B cell (primary cell): ENCODE data around the gene TNPO2. TPM values are rescaled to one million over a fixed set of nuclear protein-coding genes. Genes with fewer than 3 reads are reported as not detected.

Experiments
- ATAC-seq: fragments of 200-7000 bp; cut with Tn5 transposase; one replicate; pipeline ENCODE4 v1.10.0; 2021; ENCODE audit warnings: low read depth, mild to moderate bottlenecking, moderate number of reproducible peaks, moderate library complexity
- CTCF ChIA-PET: fragments of 350-600 bp; sonication (Branson Sonifier 250); formaldehyde crosslinking; loops from one replicate; lab custom pipeline; 2021; ENCODE audit warnings: antibody characterized with exemption, inconsistent platforms; lab: Charles Lee
- POLR2A ChIA-PET: fragments of 350-600 bp; sonication (Branson Sonifier 250); formaldehyde crosslinking; loops from one replicate; lab custom pipeline; 2021; ENCODE audit warnings: antibody characterized with exemption; lab: Charles Lee
- DNase-seq: peaks from one replicate; pipeline ENCODE4 v3.0.0; 2013
- H2AFZ ChIP-seq: 2 replicates; pipeline ENCODE4 v1.6.1; 2012; ENCODE audit warnings: mild to moderate bottlenecking, low read depth, low read length; ENCODE audit not compliant: insufficient read depth, poor library complexity, severe bottlenecking
- H3K27ac ChIP-seq, 2 donors: 1 replicate in 1 of 2; 2 replicates in 1 of 2; pipeline ENCODE4 v1.5.1; 2012 to 2013; ENCODE audit warnings: low read length in 2 of 2, mild to moderate bottlenecking in 2 of 2, moderate library complexity in 1 of 2
- H3K27me3 ChIP-seq, 4 experiments: fragments of 200-600 bp in 1 of 4; sonication (generic) in 1 of 4; replicated peaks in 1 of 4; 1 replicate in 2 of 4; 2 replicates in 2 of 4; pipeline versions ENCODE4 v1.6.1 to v1.7.0; 2013 to 2016; ENCODE audit warnings: low read length in 3 of 4, mild to moderate bottlenecking in 2 of 4, mixed read lengths in 1 of 4, moderate library complexity in 1 of 4; ENCODE audit not compliant: insufficient read depth in 4 of 4, control insufficient read depth in 3 of 4; ENCODE audit errors: control extremely low read depth in 1 of 4
- H3K36me3 ChIP-seq, 2 experiments: replicated peaks in 1 of 2; 1 replicate in 1 of 2; 2 replicates in 1 of 2; pipeline versions ENCODE4 v1.6.1 to v1.7.1; 2013; ENCODE audit warnings: low read length in 1 of 2; ENCODE audit not compliant: insufficient read depth in 2 of 2, control insufficient read depth in 1 of 2; ENCODE audit errors: control extremely low read depth in 1 of 2, extremely low read depth in 1 of 2
- H3K4me1 ChIP-seq, 2 donors: fragments of 200-600 bp in 1 of 2; sonication (generic) in 1 of 2; 1 replicate in 1 of 2; 2 replicates in 1 of 2; pipeline versions ENCODE4 v1.5.1 to v1.6.1; 2013 to 2017; ENCODE audit warnings: low read length in 2 of 2; ENCODE audit not compliant: control insufficient read depth in 2 of 2, insufficient read depth in 2 of 2
- H3K4me2 ChIP-seq: replicated peaks from 2 replicates; pipeline ENCODE3; 2012; ENCODE audit warnings: mild to moderate bottlenecking, low read depth, low read length; ENCODE audit not compliant: poor library complexity, severe bottlenecking
- H3K4me3 ChIP-seq, 5 experiments: fragments of 200-600 bp in 1 of 5; sonication (generic) in 1 of 5; 1 replicate in 3 of 5; 2 replicates in 2 of 5; pipeline versions ENCODE4 v1.5.1 to v1.7.0; 2011 to 2016; ENCODE audit warnings: low read length in 4 of 5, mild to moderate bottlenecking in 4 of 5, low read depth in 2 of 5, control low read depth in 1 of 5, moderate library complexity in 1 of 5; ENCODE audit not compliant: insufficient read depth in 1 of 5; ENCODE audit errors: control extremely low read depth in 1 of 5, extremely low read depth in 1 of 5
- H3K79me2 ChIP-seq: fragments of 200-600 bp; sonication (generic); one replicate; pipeline ENCODE4 v1.6.0; 2016; ENCODE audit warnings: low read length; ENCODE audit not compliant: control insufficient read depth, insufficient read depth
- H3K9ac ChIP-seq: fragments of 200-600 bp; sonication (generic); 2 replicates; pipeline ENCODE4 v1.6.1; 2017; ENCODE audit warnings: mild to moderate bottlenecking, low read length, moderate library complexity
- H3K9me3 ChIP-seq, 3 donors: one replicate each; pipeline versions ENCODE4 v1.6.1 to v1.7.1; 2013; ENCODE audit warnings: low read length in 2 of 3; ENCODE audit not compliant: control insufficient read depth in 2 of 3, insufficient read depth in 1 of 3; ENCODE audit errors: control extremely low read depth in 1 of 3
- H4K20me1 ChIP-seq: 2 replicates; pipeline ENCODE4 v1.6.0; 2012; ENCODE audit warnings: mild to moderate bottlenecking, low read length; ENCODE audit not compliant: insufficient read depth, control insufficient read depth, poor library complexity, severe bottlenecking
- H3K27ac Mint-ChIP-seq: one replicate; pipeline ENCODE4 v1.8.0; 2021; ENCODE audit warnings: mixed read lengths
- H3K27me3 Mint-ChIP-seq: one replicate; pipeline ENCODE4 v1.8.0; 2021; ENCODE audit warnings: mixed read lengths
- H3K4me1 Mint-ChIP-seq: one replicate; pipeline ENCODE4 v1.8.0; 2021; ENCODE audit warnings: mixed read lengths
- H3K4me3 Mint-ChIP-seq: one replicate; pipeline ENCODE4 v1.8.0; 2021; ENCODE audit warnings: mixed read lengths
- H3K9me3 Mint-ChIP-seq: one replicate; pipeline ENCODE4 v1.8.0; 2022; ENCODE audit warnings: mixed read lengths; ENCODE audit not compliant: insufficient read depth
- EZH2 ChIP-seq: IDR thresholded peaks from 2 replicates; pipeline ENCODE4 v1.6.1; 2012; ENCODE audit warnings: borderline replicate concordance, low read depth, mild to moderate bottlenecking, moderate library complexity, low read length; ENCODE audit not compliant: insufficient read depth, poor library complexity, severe bottlenecking
- WGBS: methylation state at CpG from one replicate; pipeline ENCODE4 v1.1.5; 2013; ENCODE audit warnings: missing lambda C conversion rate; ENCODE audit not compliant: insufficient coverage; 5-methylcytosine and 5-hydroxymethylcytosine counted together
- intact Hi-C: fragments of 100-400 bp; cut with micrococcal nuclease; formaldehyde crosslinking; loops from one replicate; pipeline ENCODE4 v1.10.0; 2022
- polyA plus RNA-seq: library from polyadenylated mRNA; depleted of rRNA; stranded (reverse); fragments of >200 nt; gene quantifications from 2 replicates; pipeline ENCODE4 v1.2.3, GENCODE V29; 2012
- total RNA-seq, 2 donors: library from RNA; stranded (reverse); fragments of 120-200 nt in 1 of 2; gene quantifications; 1 replicate in 1 of 2; 2 replicates in 1 of 2; pipeline versions ENCODE4 v1.2.3 to v1.2.4, GENCODE V29; 2013 to 2022
- TF ChIP-seq, protein P1 (sequence below): fragments of 200-600 bp; IDR thresholded peaks from one replicate; pipeline ENCODE4 v1.8.0; 2022; ENCODE audit warnings: antibody characterized with exemption, mild to moderate bottlenecking

The TNPO2 gene
- total and polyA plus RNA-seq, 2 donors (not counting 1 experiment from before 2014, with no cell fraction given) = 73.7 to 85.6 TPM

DNA sequence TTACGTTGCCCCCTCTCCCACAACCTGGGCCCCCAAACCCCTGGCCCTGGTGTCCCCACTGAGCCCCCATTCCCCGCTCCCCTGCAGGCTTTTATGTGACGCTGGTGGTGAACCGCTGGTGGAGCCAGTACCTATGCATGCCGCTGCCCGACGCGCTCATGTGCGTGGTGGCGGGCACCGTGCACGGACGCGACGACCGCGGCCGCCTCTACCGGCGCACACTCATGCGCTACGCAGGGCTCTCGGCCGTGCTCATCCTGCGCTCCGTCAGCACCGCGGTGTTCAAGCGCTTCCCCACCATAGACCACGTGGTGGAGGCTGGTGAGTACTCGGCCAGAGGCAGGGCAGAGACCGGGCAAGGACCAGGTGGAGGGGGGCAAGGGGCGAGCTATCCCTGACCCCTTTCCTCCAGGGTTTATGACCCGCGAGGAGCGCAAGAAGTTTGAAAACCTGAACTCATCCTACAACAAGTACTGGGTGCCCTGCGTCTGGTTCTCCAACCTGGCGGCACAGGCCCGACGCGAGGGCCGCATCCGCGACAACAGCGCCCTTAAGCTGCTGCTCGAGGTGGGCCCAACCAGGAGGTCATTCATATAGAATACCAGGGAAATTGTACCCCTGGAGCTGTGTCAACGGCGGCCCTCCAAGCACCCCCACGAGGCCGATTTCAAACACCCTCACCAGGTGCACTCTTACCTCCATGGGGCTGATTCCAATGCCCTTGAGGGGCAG, 30.9 kb upstream of the TNPO2 start:
- Histone ChIP-seq H4K20me1 (no peaks in the 10 kb centered on the region), H3K27me3 (peaks cover 0 to 32% (median 5%) of the 10 kb centered on the region in 4 experiments), H3K27ac (no peak overlapping the region), H3K79me2 (no peaks in the 10 kb centered on the region), H3K9ac (no peak overlapping the region), H3K4me1 (peaks cover 9 to 13% of the 10 kb centered on the region in 2 donors), H3K4me3 (no peak overlapping the region), H2AFZ (no peak overlapping the region), H3K9me3 (no peaks in the 10 kb centered on the region), H3K36me3 (no peaks in the 10 kb centered on the region), H3K4me2 (no peak overlapping the region)
- CTCF ChIA-PET = interaction anchor here (0.6 to 21.3 kb wide), 5 partner anchors 10 to 94 kb away, joined by 3 to 353 read pairs (median 4); partner anchors contain the start of gene TRIR
- no peak for DNase-seq
- WGBS = 67% methylated on average over 41 of the region's 50 CpGs
- intact Hi-C loops = no loop called here
- no peak for ATAC-seq
- Mint-ChIP-seq H3K27me3 (peaks cover 38% of the 10 kb centered on the region), H3K27ac (no peak overlapping the region), H3K9me3 (no peaks in the 10 kb centered on the region), H3K4me1 (peaks cover 10% of the 10 kb centered on the region), H3K4me3 (no peak overlapping the region)
- no peak for TF ChIP-seq EZH2
- TF ChIP-seq, protein P1, sequence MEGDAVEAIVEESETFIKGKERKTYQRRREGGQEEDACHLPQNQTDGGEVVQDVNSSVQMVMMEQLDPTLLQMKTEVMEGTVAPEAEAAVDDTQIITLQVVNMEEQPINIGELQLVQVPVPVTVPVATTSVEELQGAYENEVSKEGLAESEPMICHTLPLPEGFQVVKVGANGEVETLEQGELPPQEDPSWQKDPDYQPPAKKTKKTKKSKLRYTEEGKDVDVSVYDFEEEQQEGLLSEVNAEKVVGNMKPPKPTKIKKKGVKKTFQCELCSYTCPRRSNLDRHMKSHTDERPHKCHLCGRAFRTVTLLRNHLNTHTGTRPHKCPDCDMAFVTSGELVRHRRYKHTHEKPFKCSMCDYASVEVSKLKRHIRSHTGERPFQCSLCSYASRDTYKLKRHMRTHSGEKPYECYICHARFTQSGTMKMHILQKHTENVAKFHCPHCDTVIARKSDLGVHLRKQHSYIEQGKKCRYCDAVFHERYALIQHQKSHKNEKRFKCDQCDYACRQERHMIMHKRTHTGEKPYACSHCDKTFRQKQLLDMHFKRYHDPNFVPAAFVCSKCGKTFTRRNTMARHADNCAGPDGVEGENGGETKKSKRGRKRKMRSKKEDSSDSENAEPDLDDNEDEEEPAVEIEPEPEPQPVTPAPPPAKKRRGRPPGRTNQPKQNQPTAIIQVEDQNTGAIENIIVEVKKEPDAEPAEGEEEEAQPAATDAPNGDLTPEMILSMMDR = no peak
- POLR2A ChIA-PET = interaction anchor here (0.6 kb wide), 1 partner anchor 40 kb away, joined by 4 read pairs; no protein-coding TSS in a partner anchor
